KMS-11 (cell line): ENCODE data around the gene WFDC1.

Source experiments
- H2AFZ ChIP-seq: fragments of 200-600 bp; sonication (generic); 2 replicates; pipeline ENCODE4 v1.6.1; 2016; ENCODE audit warnings: antibody characterized with exemption, mixed run types, low read depth
- H3K27ac ChIP-seq: fragments of 200-600 bp; sonication (generic); 2 replicates; pipeline ENCODE4 v1.6.1; 2016; ENCODE audit warnings: mild to moderate bottlenecking, mixed run types
- H3K27me3 ChIP-seq: fragments of 200-600 bp; sonication (generic); 2 replicates; pipeline ENCODE4 v1.6.1; 2017; ENCODE audit warnings: mild to moderate bottlenecking, low read depth, mixed run types, moderate library complexity; ENCODE audit not compliant: insufficient read depth
- H3K36me3 ChIP-seq: fragments of 200-600 bp; sonication (generic); 2 replicates; pipeline ENCODE4 v1.6.1; 2017; ENCODE audit warnings: mild to moderate bottlenecking, mixed run types; ENCODE audit not compliant: insufficient read depth
- H3K4me1 ChIP-seq: fragments of 200-600 bp; sonication (generic); 2 replicates; pipeline ENCODE4 v1.6.1; 2016; ENCODE audit warnings: mild to moderate bottlenecking, low read depth, mixed run types; ENCODE audit not compliant: poor library complexity, severe bottlenecking
- H3K4me2 ChIP-seq: fragments of 200-600 bp; sonication (generic); 2 replicates; pipeline ENCODE4 v1.7.0; 2016; ENCODE audit warnings: mild to moderate bottlenecking, mixed run types
- H3K4me3 ChIP-seq: fragments of 200-600 bp; sonication (generic); IDR thresholded peaks from 2 replicates; pipeline ENCODE4 v1.6.1; 2017; ENCODE audit warnings: low read depth, low read length, mixed read lengths; ENCODE audit not compliant: insufficient read depth
- H3K79me2 ChIP-seq: fragments of 200-600 bp; sonication (generic); 2 replicates; pipeline ENCODE4 v1.6.1; 2016; ENCODE audit warnings: low read depth, mixed run types; ENCODE audit not compliant: insufficient read depth
- H3K9ac ChIP-seq: fragments of 200-600 bp; sonication (generic); 2 replicates; pipeline ENCODE4 v1.6.1; 2016; ENCODE audit warnings: mild to moderate bottlenecking, mixed run types
- H4K20me1 ChIP-seq: fragments of 200-600 bp; sonication (generic); 2 replicates; pipeline ENCODE4 v1.6.1; 2016; ENCODE audit warnings: mild to moderate bottlenecking, mixed run types; ENCODE audit not compliant: insufficient read depth
- TF ChIP-seq, protein P1 (sequence below): fragments of 200-600 bp; sonication (generic); conservative IDR thresholded peaks from 2 replicates; pipeline ENCODE4 v1.6.1; 2017; ENCODE audit warnings: low read depth, mild to moderate bottlenecking, antibody characterized with exemption, low read length, moderate library complexity, mixed read lengths

WFDC1 gene

GRCh38 chr16:84323606-84324005 is 28.9 kb downstream of the WFDC1 start:
- Histone ChIP-seq H3K4me3 (no peak overlapping the region), H3K79me2 (no peaks in the 10 kb centered on the region), H3K27me3 (peaks cover 26% of the 10 kb centered on the region; the same call in 1 of the 2 replicates), H3K36me3 (no peaks in the 10 kb centered on the region), H4K20me1 (no peaks in the 10 kb centered on the region), H3K4me2 (no peak overlapping the region), H3K27ac (no peak overlapping the region), H3K4me1 (no peaks in the 10 kb centered on the region), H2AFZ (no peak overlapping the region), H3K9ac (no peak overlapping the region)
- TF ChIP-seq, protein P1, sequence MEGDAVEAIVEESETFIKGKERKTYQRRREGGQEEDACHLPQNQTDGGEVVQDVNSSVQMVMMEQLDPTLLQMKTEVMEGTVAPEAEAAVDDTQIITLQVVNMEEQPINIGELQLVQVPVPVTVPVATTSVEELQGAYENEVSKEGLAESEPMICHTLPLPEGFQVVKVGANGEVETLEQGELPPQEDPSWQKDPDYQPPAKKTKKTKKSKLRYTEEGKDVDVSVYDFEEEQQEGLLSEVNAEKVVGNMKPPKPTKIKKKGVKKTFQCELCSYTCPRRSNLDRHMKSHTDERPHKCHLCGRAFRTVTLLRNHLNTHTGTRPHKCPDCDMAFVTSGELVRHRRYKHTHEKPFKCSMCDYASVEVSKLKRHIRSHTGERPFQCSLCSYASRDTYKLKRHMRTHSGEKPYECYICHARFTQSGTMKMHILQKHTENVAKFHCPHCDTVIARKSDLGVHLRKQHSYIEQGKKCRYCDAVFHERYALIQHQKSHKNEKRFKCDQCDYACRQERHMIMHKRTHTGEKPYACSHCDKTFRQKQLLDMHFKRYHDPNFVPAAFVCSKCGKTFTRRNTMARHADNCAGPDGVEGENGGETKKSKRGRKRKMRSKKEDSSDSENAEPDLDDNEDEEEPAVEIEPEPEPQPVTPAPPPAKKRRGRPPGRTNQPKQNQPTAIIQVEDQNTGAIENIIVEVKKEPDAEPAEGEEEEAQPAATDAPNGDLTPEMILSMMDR, result no peak

GRCh38 chr16:84324434-84325262 is 30.0 kb downstream of the WFDC1 start:
- H3K27me3 ChIP-seq, result peaks cover 31% of the 10 kb centered on the region; the same call in 1 of the 2 replicates
- H3K4me1 ChIP-seq, result no peaks in the 10 kb centered on the region
- no peak overlapping the region for H3K4me3 ChIP-seq
- H3K36me3 ChIP-seq, result no peaks in the 10 kb centered on the region
- no peak overlapping the region for H3K4me2 ChIP-seq
- H2AFZ ChIP-seq, result no peak overlapping the region
- no peak overlapping the region for H3K9ac ChIP-seq
- H3K79me2 ChIP-seq, result no peaks in the 10 kb centered on the region
- TF ChIP-seq, protein P1, result no peak
- no peak overlapping the region for H3K27ac ChIP-seq
- no peaks in the 10 kb centered on the region for H4K20me1 ChIP-seq

- Histone ChIP-seq H3K4me1 (no peaks in the 10 kb centered on the region), H4K20me1 (no peaks in the 10 kb centered on the region), H3K27me3 (peaks cover 44% of the 10 kb centered on the region; the same call in 1 of the 2 replicates), H3K27ac (no peak overlapping the region), H3K9ac (no peak overlapping the region), H3K4me2 (no peak overlapping the region), H3K4me3 (no peak overlapping the region), H2AFZ (no peak overlapping the region), H3K36me3 (no peaks in the 10 kb centered on the region), H3K79me2 (no peaks in the 10 kb centered on the region)
- TF ChIP-seq, protein P1, result no peak
These were observed 31.9 kb downstream of the WFDC1 start for GRCh38 chr16:84326545-84326944.

DNA sequence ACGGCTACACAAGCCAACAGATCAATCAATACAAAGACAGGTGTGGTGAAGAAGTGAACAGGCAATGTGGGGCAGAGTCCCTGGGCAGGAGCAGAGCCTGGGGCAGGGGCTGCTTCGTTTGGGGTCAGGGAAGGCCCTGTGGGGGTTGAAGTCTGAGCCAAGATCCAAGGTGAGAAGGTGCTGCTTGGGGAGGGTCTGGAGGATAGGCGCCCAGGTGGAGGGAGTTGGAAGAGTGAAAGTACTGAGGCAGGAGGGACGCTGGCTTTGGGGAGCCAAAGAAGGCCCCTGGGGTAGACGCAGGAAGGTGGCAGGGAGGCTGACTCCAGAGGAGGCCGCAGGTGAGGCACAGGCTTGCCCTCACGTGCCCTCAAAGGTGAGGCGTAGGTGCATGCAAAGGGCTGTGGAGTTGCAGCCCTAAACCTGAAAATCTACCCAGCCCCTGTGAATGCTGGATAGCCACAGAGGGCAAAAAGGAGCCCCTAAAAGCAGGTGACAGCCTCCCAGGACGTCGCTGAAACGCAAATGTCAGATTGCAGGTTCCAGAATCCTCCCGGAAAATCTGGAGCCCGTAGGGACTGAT is 33.3 kb downstream of the WFDC1 start:
- H3K27ac ChIP-seq, result no peak overlapping the region
- no peak overlapping the region for H3K9ac ChIP-seq
- H3K36me3 ChIP-seq, result no peaks in the 10 kb centered on the region
- no peaks in the 10 kb centered on the region for H3K79me2 ChIP-seq
- no peaks in the 10 kb centered on the region for H4K20me1 ChIP-seq
- no peak overlapping the region for H3K4me3 ChIP-seq
- H3K4me1 ChIP-seq, result no peaks in the 10 kb centered on the region
- no peak overlapping the region for H3K4me2 ChIP-seq
- H2AFZ ChIP-seq, result no peak overlapping the region
- TF ChIP-seq, protein P1, result no peak
- H3K27me3 ChIP-seq, result peaks cover 36% of the 10 kb centered on the region; the same call in 1 of the 2 replicates
